Panc1 (cell line): Measurements from ENCODE around the gene ZNF526. TPM values are rescaled to one million over a fixed set of nuclear protein-coding genes. Genes with fewer than 3 reads are reported as not detected.

Source experiments
- ATAC-seq: fragments of 200-7000 bp; cut with Tn5 transposase; 2 replicates; pipeline ENCODE4 v1.9.1; 2020; ENCODE audit warnings: mild to moderate bottlenecking, moderate library complexity
- BruUV-seq: library from RNA; stranded (reverse); fragments of 400-500 nt; replicated peaks from 2 replicates; lab custom pipeline; 2021; lab: Mats Ljungman, UMichigan
- CTCF ChIA-PET: fragments of 300-600 bp; sonication (Branson Sonifier 250); formaldehyde crosslinking; loops from one replicate; lab custom pipeline; 2022; ENCODE audit warnings: antibody characterized with exemption; lab: Charles Lee
- POLR2A ChIA-PET: fragments of 300-600 bp; sonication (Branson Sonifier 250); formaldehyde crosslinking; loops from one replicate; lab custom pipeline; 2022; ENCODE audit warnings: antibody characterized with exemption; lab: Charles Lee
- DNase-seq: peaks from one replicate; pipeline ENCODE4 v3.0.0-alpha.2; 2010; ENCODE audit warnings: low read depth, low spot score
- H3K27ac ChIP-seq: 2 replicates; pipeline ENCODE4 v1.5.1; 2011; ENCODE audit warnings: mild to moderate bottlenecking, low read length, inconsistent platforms
- H3K27me3 ChIP-seq: fragments of 200-500 bp; sonication (Bioruptor generic); 2 replicates; pipeline ENCODE4 v1.6.0; 2014; ENCODE audit warnings: low read length, inconsistent platforms; ENCODE audit not compliant: control insufficient read depth, insufficient read depth
- H3K36me3 ChIP-seq: fragments of 200-500 bp; sonication (Bioruptor generic); 2 replicates; pipeline ENCODE4 v1.5.1; 2014; ENCODE audit warnings: inconsistent platforms, mild to moderate bottlenecking, low read length, moderate library complexity; ENCODE audit not compliant: control insufficient read depth, insufficient read depth
- H3K4me1 ChIP-seq: 2 replicates; pipeline ENCODE4 v1.5.1; 2011; ENCODE audit warnings: inconsistent platforms, mild to moderate bottlenecking, low read length, moderate library complexity; ENCODE audit not compliant: control insufficient read depth, insufficient read depth
- H3K4me3 ChIP-seq, 2 experiments: 2 replicates each; pipeline ENCODE4 v1.5.1; 2011 to 2012; ENCODE audit warnings: low read depth in 2 of 2, low read length in 2 of 2, mild to moderate bottlenecking in 2 of 2, inconsistent platforms in 1 of 2, moderate library complexity in 1 of 2
- H3K9me3 ChIP-seq: fragments of 200-500 bp; sonication (Bioruptor generic); 2 replicates; pipeline ENCODE4 v1.5.1; 2014; ENCODE audit warnings: low read depth, mild to moderate bottlenecking, inconsistent platforms, low read length, moderate library complexity; ENCODE audit not compliant: control insufficient read depth, insufficient read depth
- POLR2AphosphoS5 ChIP-seq: IDR thresholded peaks from 2 replicates; pipeline ENCODE4 v1.6.1; 2012; ENCODE audit warnings: mild to moderate bottlenecking, low read depth, low read length, moderate library complexity
- REST ChIP-seq, 2 experiments: IDR thresholded peaks; 2 replicates each; pipeline ENCODE4 v1.6.1; 2011 to 2012; ENCODE audit warnings: low read depth in 2 of 2, control low read depth in 1 of 2, low read length in 1 of 2, mild to moderate bottlenecking in 1 of 2, moderate library complexity in 1 of 2; ENCODE audit not compliant: insufficient read depth in 1 of 2
- SIN3A ChIP-seq: IDR thresholded peaks from 2 replicates; pipeline ENCODE4 v1.6.1; 2012; ENCODE audit warnings: low read depth, mild to moderate bottlenecking, low read length, moderate library complexity, borderline replicate concordance; ENCODE audit not compliant: insufficient read depth
- TCF7L2 ChIP-seq: IDR thresholded peaks from 2 replicates; pipeline ENCODE4 v1.6.1; 2011; ENCODE audit warnings: mild to moderate bottlenecking, low read depth, low read length, inconsistent platforms
- in situ Hi-C: cut with HindIII; loops from 2 replicates; pipeline ENCODE4 v1.10.0; 2016; ENCODE audit warnings: low sequenced_read_pairs, low pct_unique_long_range_greater_than_20kb
- intact Hi-C: fragments of 100-400 bp; cut with micrococcal nuclease; formaldehyde crosslinking; loops from one replicate; pipeline ENCODE4 v1.10.0; 2022; ENCODE audit not compliant: unreplicated experiment
- total RNA-seq: library from RNA; stranded (reverse); gene quantifications from one replicate; pipeline ENCODE4 v1.2.1, GENCODE V29; 2021; ENCODE audit not compliant: unreplicated experiment
- TF ChIP-seq, protein P1 (sequence below): fragments of 450-650 bp; IDR thresholded peaks from 2 replicates; pipeline ENCODE4 v1.5.1; 2017; ENCODE audit warnings: mild to moderate bottlenecking

Gene ZNF526
- total RNA-seq, 1 experiment from 2014 or later, result 10.5 TPM

- Histone ChIP-seq H3K27ac (no peak overlapping the region), H3K36me3 (no peaks in the 10 kb centered on the region; the same call in 1 of the 2 replicates), H3K4me3 (no peak overlapping the region), H3K4me1 (no peaks in the 10 kb centered on the region), H3K9me3 (no peaks in the 10 kb centered on the region), H3K27me3 (no peaks in the 10 kb centered on the region)
- no peak for TF ChIP-seq SIN3A
- TF ChIP-seq, protein P1, sequence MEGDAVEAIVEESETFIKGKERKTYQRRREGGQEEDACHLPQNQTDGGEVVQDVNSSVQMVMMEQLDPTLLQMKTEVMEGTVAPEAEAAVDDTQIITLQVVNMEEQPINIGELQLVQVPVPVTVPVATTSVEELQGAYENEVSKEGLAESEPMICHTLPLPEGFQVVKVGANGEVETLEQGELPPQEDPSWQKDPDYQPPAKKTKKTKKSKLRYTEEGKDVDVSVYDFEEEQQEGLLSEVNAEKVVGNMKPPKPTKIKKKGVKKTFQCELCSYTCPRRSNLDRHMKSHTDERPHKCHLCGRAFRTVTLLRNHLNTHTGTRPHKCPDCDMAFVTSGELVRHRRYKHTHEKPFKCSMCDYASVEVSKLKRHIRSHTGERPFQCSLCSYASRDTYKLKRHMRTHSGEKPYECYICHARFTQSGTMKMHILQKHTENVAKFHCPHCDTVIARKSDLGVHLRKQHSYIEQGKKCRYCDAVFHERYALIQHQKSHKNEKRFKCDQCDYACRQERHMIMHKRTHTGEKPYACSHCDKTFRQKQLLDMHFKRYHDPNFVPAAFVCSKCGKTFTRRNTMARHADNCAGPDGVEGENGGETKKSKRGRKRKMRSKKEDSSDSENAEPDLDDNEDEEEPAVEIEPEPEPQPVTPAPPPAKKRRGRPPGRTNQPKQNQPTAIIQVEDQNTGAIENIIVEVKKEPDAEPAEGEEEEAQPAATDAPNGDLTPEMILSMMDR, result no peak
- TF ChIP-seq POLR2AphosphoS5, result no peak
- no peak for TF ChIP-seq REST (IDR thresholded peaks at IDR 0.05; ENCODE audit: insufficient read depth in 1 of 2, low read depth in 2 of 2, low read length in 1 of 2)
- TF ChIP-seq TCF7L2, result no peak
- intact Hi-C loops, result no loop called here
- ATAC-seq (no peak), DNase-seq (no peak)
- POLR2A ChIA-PET, result no interaction called here
- CTCF ChIA-PET, result no interaction called here
- in situ Hi-C loops, result no loop called here
- no TSS peak for BruUV-seq
Observed at GRCh38 chr19:42201489-42202289, 18.4 kb upstream of the ZNF526 start.

GRCh38 chr19:42202290-42202880, 17.7 kb upstream of the ZNF526 start:
- no peak overlapping the region for H3K4me3 ChIP-seq
- no peak for ATAC-seq
- intact Hi-C loops (no loop called here), in situ Hi-C loops (no loop called here)
- H3K27me3 ChIP-seq, result no peaks in the 10 kb centered on the region
- no TSS peak for BruUV-seq
- ChIA-PET CTCF (no interaction called here), POLR2A (no interaction called here)
- no peaks in the 10 kb centered on the region for H3K9me3 ChIP-seq
- TF ChIP-seq TCF7L2, result no peak
- TF ChIP-seq REST (IDR thresholded peaks at IDR 0.05; ENCODE audit: insufficient read depth in 1 of 2, low read depth in 2 of 2, low read length in 1 of 2), result no peak
- TF ChIP-seq, protein P1, result no peak
- TF ChIP-seq POLR2AphosphoS5, result no peak
- no peak for TF ChIP-seq SIN3A
- DNase-seq, result no peak
- no peak overlapping the region for H3K27ac ChIP-seq
- H3K4me1 ChIP-seq, result no peaks in the 10 kb centered on the region
- H3K36me3 ChIP-seq, result no peaks in the 10 kb centered on the region; the same call in 1 of the 2 replicates
